ENCODE results near the gene RBCK1.

Gene RBCK1

DNA sequence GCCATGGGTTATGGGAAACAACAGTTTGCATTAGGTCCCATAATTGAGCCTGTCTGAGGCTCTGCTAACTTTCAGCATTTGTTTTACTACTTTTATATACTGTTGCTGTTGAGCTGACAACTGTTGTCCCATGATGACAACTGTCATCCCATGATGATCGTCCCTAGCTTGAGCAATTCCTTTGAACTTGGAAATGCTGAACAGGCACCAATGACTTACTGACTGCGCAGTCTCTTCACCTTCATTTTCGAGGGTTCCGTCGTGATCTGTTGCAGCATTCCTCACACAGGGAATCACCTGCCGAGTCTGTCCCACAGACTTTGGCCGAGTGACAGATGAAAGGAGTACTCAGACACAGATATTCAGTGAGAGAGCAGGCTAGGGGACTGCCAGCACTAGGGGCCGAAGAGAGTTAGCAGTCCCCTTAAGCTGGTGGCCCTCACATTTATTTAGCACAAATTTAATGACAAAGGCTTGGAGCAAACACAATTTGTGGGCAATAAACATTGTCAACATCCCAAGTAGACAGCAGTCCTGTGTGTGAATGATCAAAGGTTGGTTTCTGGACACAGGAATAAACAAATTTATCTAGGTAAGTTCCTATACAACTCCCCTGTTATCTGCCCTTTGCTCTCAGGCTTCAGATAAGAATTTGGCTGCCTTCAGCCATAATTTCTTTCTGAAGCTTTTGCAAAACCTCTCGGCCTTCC lies 64.2 kb downstream of the RBCK1 start:
- Histone ChIP-seq H3K4me1 (ENCODE audit: insufficient read depth, low read length, poor library complexity, severe bottlenecking) (no peaks in the 10 kb centered on the region), H4K20me1 (ENCODE audit: insufficient read depth, low read length, poor library complexity, severe bottlenecking) (no peaks in the 10 kb centered on the region), H2AFZ (ENCODE audit: low read length) (no peak overlapping the region), H3K4me3 (ENCODE audit: low read length, poor library complexity, severe bottlenecking) (no peak overlapping the region), H3K9me3 (ENCODE audit: insufficient read depth, low read depth, low read length) (peaks cover 28% of the 10 kb centered on the region; the same call in 1 of the 2 replicates), H3K36me3 (ENCODE audit: insufficient read depth, low read length) (peaks cover 5% of the 10 kb centered on the region; the same call in 1 of the 2 replicates), H3K79me2 (ENCODE audit: insufficient read depth, low read length) (no peaks in the 10 kb centered on the region), H3K27me3 (ENCODE audit: insufficient read depth, low read length, poor library complexity, severe bottlenecking) (no peaks in the 10 kb centered on the region), H3K9me2 (replicated peaks; ENCODE audit: low read depth, low read length) (no peaks in the 10 kb centered on the region), H3K9ac (ENCODE audit: low read depth, low read length, poor library complexity, severe bottlenecking) (no peak overlapping the region), H3K4me2 (ENCODE audit: low read depth, low read length, poor library complexity, severe bottlenecking) (no peak overlapping the region), H3F3A (ENCODE audit: low read depth) (no peaks in the 10 kb centered on the region)
- no peak for TF ChIP-seq EZH2phosphoT487 (IDR thresholded peaks at IDR 0.05; ENCODE audit: borderline replicate concordance)
- no peak for TF ChIP-seq CTCF (conservative IDR thresholded peaks at IDR 0.05; ENCODE audit: low read length)

GRCh38 chr20:472889-473292 lies 64.8 kb downstream of the RBCK1 start:
- no peak overlapping the region for H2AFZ ChIP-seq (ENCODE audit: low read length)
- H3K36me3 ChIP-seq (ENCODE audit: insufficient read depth, low read length), result peaks cover 8% of the 10 kb centered on the region; the same call in 1 of the 2 replicates
- H4K20me1 ChIP-seq (ENCODE audit: insufficient read depth, low read length, poor library complexity, severe bottlenecking), result no peaks in the 10 kb centered on the region
- no peak overlapping the region for H3K4me2 ChIP-seq (ENCODE audit: low read depth, low read length, poor library complexity, severe bottlenecking)
- no peaks in the 10 kb centered on the region for H3K9me2 ChIP-seq (replicated peaks; ENCODE audit: low read depth, low read length)
- H3K4me1 ChIP-seq (ENCODE audit: insufficient read depth, low read length, poor library complexity, severe bottlenecking), result no peaks in the 10 kb centered on the region
- no peak overlapping the region for H3K9ac ChIP-seq (ENCODE audit: low read depth, low read length, poor library complexity, severe bottlenecking)
- peaks cover 23% of the 10 kb centered on the region; the same call in 1 of the 2 replicates for H3K9me3 ChIP-seq (ENCODE audit: insufficient read depth, low read depth, low read length)
- H3F3A ChIP-seq (ENCODE audit: low read depth), result no peaks in the 10 kb centered on the region
- no peaks in the 10 kb centered on the region for H3K27me3 ChIP-seq (ENCODE audit: insufficient read depth, low read length, poor library complexity, severe bottlenecking)
- TF ChIP-seq CTCF (conservative IDR thresholded peaks at IDR 0.05; ENCODE audit: low read length) (no peak), EZH2phosphoT487 (IDR thresholded peaks at IDR 0.05; ENCODE audit: borderline replicate concordance) (no peak)
- H3K79me2 ChIP-seq (ENCODE audit: insufficient read depth, low read length), result no peaks in the 10 kb centered on the region
- H3K4me3 ChIP-seq (ENCODE audit: low read length, poor library complexity, severe bottlenecking), result no peak overlapping the region

DNA sequence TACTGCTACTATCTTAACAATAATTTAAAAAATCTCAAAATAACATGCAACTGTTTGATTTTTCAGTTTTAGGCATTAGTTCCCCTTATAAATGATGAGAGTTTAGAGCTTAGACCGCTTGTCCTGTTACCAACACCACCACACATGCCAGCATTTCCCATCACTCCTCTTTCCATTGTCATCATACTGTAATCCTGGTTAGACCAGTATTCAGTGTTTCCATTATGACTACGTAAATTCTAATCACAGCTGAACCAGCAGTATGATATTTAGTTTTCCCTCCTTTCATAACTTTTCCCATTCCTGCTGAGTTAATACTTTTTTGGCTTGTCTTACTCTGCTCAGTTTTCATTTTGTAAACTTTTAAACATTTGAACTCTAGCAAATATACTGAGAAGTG lies 66.5 kb downstream of the RBCK1 start:
- Histone ChIP-seq H3F3A (ENCODE audit: low read depth) (no peaks in the 10 kb centered on the region), H3K9ac (ENCODE audit: low read depth, low read length, poor library complexity, severe bottlenecking) (no peak overlapping the region), H3K36me3 (ENCODE audit: insufficient read depth, low read length) (peaks cover 17% of the 10 kb centered on the region; the same call in 1 of the 2 replicates), H3K4me3 (ENCODE audit: low read length, poor library complexity, severe bottlenecking) (no peak overlapping the region), H3K9me2 (replicated peaks; ENCODE audit: low read depth, low read length) (no peaks in the 10 kb centered on the region), H3K9me3 (ENCODE audit: insufficient read depth, low read depth, low read length) (peaks cover 13% of the 10 kb centered on the region; the same call in 1 of the 2 replicates), H3K27me3 (ENCODE audit: insufficient read depth, low read length, poor library complexity, severe bottlenecking) (no peaks in the 10 kb centered on the region), H3K4me2 (ENCODE audit: low read depth, low read length, poor library complexity, severe bottlenecking) (no peak overlapping the region), H3K4me1 (ENCODE audit: insufficient read depth, low read length, poor library complexity, severe bottlenecking) (no peaks in the 10 kb centered on the region), H4K20me1 (ENCODE audit: insufficient read depth, low read length, poor library complexity, severe bottlenecking) (no peaks in the 10 kb centered on the region), H3K79me2 (ENCODE audit: insufficient read depth, low read length) (no peaks in the 10 kb centered on the region), H2AFZ (ENCODE audit: low read length) (no peak overlapping the region)
- TF ChIP-seq EZH2phosphoT487 (IDR thresholded peaks at IDR 0.05; ENCODE audit: borderline replicate concordance) (no peak), CTCF (conservative IDR thresholded peaks at IDR 0.05; ENCODE audit: low read length) (no peak)
